Activated CD8-positive, alpha-beta T cell treated with anti-CD3 and anti-CD28 coated beads for 36 hours (primary cell): Measurements from ENCODE around the gene DNAAF8. TPM values are rescaled to one million over a fixed set of nuclear protein-coding genes. Genes with fewer than 3 reads are reported as not detected.

Experiments used
- ATAC-seq: fragments of 200-7000 bp; cut with Tn5 transposase; one replicate; pipeline ENCODE4 v1.10.0; 2021; ENCODE audit warnings: mild to moderate bottlenecking, moderate library complexity
- CTCF ChIA-PET: fragments of 350-600 bp; sonication (Branson Sonifier 250); formaldehyde crosslinking; loops from one replicate; lab custom pipeline; 2021; ENCODE audit warnings: antibody characterized with exemption; lab: Charles Lee
- POLR2A ChIA-PET: fragments of 350-600 bp; sonication (Branson Sonifier 250); formaldehyde crosslinking; loops from one replicate; lab custom pipeline; 2021; ENCODE audit warnings: antibody characterized with exemption; lab: Charles Lee
- DNase-seq: peaks from one replicate; pipeline ENCODE4 v3.0.0-alpha.2; 2020
- H3K27ac Mint-ChIP-seq: one replicate; pipeline ENCODE4 v1.8.0; 2021; ENCODE audit warnings: mild to moderate bottlenecking, mixed read lengths
- H3K27me3 Mint-ChIP-seq: one replicate; pipeline ENCODE4 v1.8.0; 2021; ENCODE audit warnings: mixed read lengths
- H3K36me3 Mint-ChIP-seq: one replicate; pipeline ENCODE4 v1.8.0; 2021; ENCODE audit warnings: low read depth, mixed read lengths
- H3K4me1 Mint-ChIP-seq: one replicate; pipeline ENCODE4 v1.8.0; 2021; ENCODE audit warnings: low read depth, mixed read lengths
- H3K4me3 Mint-ChIP-seq: one replicate; pipeline ENCODE4 v1.8.0; 2021; ENCODE audit warnings: mild to moderate bottlenecking, moderate library complexity, mixed read lengths
- H3K9me3 Mint-ChIP-seq: one replicate; pipeline ENCODE4 v1.8.0; 2021; ENCODE audit warnings: mixed read lengths
- intact Hi-C: fragments of 100-400 bp; cut with micrococcal nuclease; formaldehyde crosslinking; loops from one replicate; pipeline ENCODE4 v1.10.0; 2022
- total RNA-seq, 2 experiments: library from RNA; stranded (reverse); gene quantifications; one replicate each; pipeline ENCODE4 v1.2.3, GENCODE V29; 2021
- TF ChIP-seq, protein P1 (sequence below): fragments of 200-600 bp; IDR thresholded peaks from one replicate; pipeline ENCODE4 v1.8.0; 2022; ENCODE audit warnings: antibody characterized with exemption, mild to moderate bottlenecking

The DNAAF8 gene
- total RNA-seq, 2 experiments from 2014 or later: 0.18 to 0.38 TPM

DNA sequence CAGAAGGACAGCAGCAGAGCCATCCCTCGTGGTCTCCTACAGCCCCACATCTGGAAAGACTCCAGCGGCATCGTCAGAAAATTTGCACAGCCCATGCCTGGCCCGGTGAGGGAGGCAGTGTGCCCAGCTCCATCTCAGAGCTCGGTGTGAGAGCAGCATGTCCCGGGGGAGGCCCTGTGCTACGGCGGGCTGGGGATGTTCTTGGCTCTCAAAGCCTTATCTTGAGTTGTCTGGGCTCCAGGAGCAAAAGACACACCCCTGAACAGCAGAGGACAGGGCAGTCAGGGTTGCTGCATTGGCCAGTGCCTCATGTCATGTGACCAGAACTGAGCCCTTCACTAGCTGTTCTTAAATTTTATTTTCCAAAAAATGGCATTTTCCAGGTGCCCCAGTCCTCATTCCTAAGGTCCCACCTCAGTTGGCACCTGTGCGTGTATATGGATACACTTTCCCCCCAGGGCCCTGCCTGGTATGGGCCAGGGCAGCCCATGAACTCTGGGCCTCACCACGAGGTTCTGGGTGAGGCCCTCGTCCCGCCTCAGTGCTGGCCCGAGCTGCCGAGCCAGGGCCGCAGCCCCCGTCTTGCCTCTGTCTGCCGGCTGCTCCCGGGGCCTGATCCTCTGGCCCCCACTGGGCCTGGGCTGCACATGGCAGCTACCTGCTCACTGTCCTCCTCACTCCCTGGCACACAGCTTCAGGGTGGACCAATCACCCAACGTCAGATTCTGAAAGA is 38.0 kb upstream of the DNAAF8 start:
- no peak for ATAC-seq
- TF ChIP-seq, protein P1, sequence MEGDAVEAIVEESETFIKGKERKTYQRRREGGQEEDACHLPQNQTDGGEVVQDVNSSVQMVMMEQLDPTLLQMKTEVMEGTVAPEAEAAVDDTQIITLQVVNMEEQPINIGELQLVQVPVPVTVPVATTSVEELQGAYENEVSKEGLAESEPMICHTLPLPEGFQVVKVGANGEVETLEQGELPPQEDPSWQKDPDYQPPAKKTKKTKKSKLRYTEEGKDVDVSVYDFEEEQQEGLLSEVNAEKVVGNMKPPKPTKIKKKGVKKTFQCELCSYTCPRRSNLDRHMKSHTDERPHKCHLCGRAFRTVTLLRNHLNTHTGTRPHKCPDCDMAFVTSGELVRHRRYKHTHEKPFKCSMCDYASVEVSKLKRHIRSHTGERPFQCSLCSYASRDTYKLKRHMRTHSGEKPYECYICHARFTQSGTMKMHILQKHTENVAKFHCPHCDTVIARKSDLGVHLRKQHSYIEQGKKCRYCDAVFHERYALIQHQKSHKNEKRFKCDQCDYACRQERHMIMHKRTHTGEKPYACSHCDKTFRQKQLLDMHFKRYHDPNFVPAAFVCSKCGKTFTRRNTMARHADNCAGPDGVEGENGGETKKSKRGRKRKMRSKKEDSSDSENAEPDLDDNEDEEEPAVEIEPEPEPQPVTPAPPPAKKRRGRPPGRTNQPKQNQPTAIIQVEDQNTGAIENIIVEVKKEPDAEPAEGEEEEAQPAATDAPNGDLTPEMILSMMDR: no peak
- no peak for DNase-seq
- Mint-ChIP-seq H3K27ac (peak overlapping the region; percentile 55), H3K9me3 (no peaks in the 10 kb centered on the region), H3K4me3 (no peak overlapping the region), H3K4me1 (peaks cover 29% of the 10 kb centered on the region), H3K36me3 (peaks cover 12% of the 10 kb centered on the region), H3K27me3 (no peaks in the 10 kb centered on the region)
- ChIA-PET POLR2A (interaction anchor here (0.8 to 2.7 kb wide), 8 partner anchors 10 to 71 kb away, joined by 3 to 10 read pairs (median 3); partner anchors contain the start of genes ANKS3, DNAAF8 and MGRN1), CTCF (interaction anchor here (0.9 to 1.0 kb wide), 4 partner anchors 10 to 72 kb away, joined by 3 to 4 read pairs (median 3); partner anchors contain the start of genes DNAAF8 and MGRN1)
- intact Hi-C loops: no loop called here

DNA sequence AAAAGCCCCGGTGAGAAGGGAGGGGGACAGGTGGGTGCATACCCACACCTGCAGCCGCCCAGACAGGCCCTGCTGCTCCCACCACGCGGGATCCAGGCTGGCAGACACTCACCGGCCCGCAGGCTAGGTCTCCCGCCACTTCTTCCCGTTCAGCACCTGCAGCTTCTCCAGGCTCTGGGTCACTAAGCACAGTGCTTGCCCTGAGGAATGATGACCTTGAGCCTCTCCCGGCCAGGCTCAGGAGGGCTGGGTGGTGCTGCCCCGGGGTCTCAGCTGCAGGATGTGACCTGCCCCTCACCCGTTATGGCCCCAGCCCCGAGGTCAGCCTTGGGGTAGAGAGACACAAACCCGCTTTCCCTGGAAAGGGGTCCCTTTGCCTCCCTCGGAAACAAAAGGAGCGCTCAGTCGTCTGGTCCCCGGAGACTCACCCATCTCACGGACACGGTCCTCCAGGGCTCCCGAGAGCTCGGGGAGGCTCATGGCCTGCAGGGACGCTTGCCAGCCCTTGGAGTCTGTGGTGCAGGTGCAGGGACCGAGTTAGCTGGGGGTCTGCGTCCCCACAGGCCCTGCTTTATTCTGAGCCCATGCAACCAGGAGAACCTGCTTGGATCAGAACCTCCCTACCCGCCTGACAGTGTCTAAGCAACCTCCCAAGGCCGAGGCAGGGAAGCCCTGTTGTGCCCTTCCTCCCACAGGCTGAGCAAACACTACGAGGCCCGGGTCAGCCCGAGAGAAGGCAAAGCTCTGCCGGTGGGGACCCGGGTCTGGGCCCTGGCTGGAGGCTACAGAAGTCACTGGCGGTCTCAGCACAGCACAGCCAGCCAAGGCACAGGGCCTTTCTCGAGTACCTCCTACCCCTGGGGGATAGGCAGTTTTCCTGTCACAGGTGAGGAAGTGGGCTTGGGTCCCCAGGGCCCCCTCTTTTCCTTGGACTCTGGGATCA is 37.2 kb upstream of the DNAAF8 start:
- Mint-ChIP-seq H3K9me3 (no peaks in the 10 kb centered on the region), H3K4me1 (peaks cover 29% of the 10 kb centered on the region), H3K27ac (peak overlapping the region; percentile 55), H3K27me3 (no peaks in the 10 kb centered on the region), H3K36me3 (peaks cover 12% of the 10 kb centered on the region), H3K4me3 (no peak overlapping the region)
- no peak for DNase-seq
- intact Hi-C loops: no loop called here
- CTCF ChIA-PET: no interaction called here
- TF ChIP-seq, protein P1: no peak
- POLR2A ChIA-PET: interaction anchor here (0.5 to 1.5 kb wide), 3 partner anchors 10 to 72 kb away, joined by 3 to 5 read pairs (median 3); partner anchors contain the start of gene MGRN1
- no peak for ATAC-seq

DNA sequence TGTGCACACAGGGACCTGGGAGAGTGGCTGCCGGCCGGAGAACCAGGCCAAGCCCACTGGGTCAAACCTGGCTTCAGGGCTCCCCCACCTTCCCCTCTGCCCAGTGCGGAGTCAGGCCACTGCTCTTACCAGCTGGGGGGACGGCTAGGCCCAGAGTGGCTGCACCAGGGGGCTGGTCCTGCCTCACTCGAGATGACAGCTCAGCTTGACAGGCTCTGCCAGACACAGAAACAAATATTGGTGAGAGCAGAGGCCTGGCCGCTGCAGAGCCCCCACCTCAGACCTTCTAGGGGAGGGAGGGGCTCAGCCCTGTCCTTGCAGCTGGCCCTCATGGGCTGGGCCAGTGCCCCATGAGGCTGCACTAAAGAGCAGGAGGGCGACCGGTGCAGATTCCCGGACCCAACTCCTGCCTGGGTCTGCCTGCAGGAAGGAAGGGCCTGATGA is 36.5 kb upstream of the DNAAF8 start:
- no peaks in the 10 kb centered on the region for H3K27me3 Mint-ChIP-seq
- intact Hi-C loops: no loop called here
- H3K27ac Mint-ChIP-seq: no peak overlapping the region
- ChIA-PET POLR2A (interaction anchor here (0.5 to 1.5 kb wide), 2 partner anchors 37 to 73 kb away, joined by 3 to 5 read pairs; partner anchors contain the start of gene MGRN1), CTCF (no interaction called here)
- peaks cover 13% of the 10 kb centered on the region for H3K36me3 Mint-ChIP-seq
- no peak for ATAC-seq
- H3K4me3 Mint-ChIP-seq: no peak overlapping the region
- H3K4me1 Mint-ChIP-seq: peaks cover 23% of the 10 kb centered on the region
- DNase-seq: no peak
- H3K9me3 Mint-ChIP-seq: no peaks in the 10 kb centered on the region
- TF ChIP-seq, protein P1: no peak

DNA sequence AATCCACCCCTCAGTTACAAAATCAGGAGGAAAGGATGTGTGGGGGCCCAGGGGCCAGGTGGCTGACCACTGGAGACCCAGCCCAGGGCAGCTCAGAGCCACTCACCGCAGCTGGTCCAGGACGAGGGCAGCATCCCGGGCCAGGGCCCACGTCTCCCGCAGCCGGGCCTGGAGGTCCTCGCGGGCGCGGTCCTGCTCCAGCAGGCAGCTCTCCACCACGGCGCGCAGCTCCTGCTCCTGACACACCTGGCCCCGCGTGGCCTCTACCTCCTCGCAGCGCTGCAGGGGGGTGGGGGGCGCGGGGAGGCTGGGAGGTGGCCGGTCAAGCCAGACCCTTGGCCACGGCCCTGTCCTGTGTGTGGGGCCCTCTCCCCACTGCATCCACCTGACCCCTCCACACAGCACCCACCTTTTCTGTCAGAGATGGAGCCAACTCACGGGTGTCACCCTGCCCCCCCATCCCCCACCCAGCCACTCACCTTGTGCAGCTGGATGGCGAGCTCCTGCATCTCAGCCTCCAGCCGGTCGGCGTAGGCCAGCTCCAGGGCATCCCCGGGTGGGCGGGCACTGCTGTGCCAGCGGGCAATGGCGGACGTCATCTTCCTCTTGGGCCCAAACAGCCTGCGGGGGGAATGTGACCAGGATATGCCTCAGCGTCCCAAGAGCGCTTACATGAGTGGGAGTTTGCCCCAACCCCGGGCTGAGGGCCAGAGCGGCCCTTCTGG is 35.9 kb upstream of the DNAAF8 start:
- H3K27me3 Mint-ChIP-seq: no peaks in the 10 kb centered on the region
- intact Hi-C loops: no loop called here
- peaks cover 13% of the 10 kb centered on the region for H3K36me3 Mint-ChIP-seq
- CTCF ChIA-PET: no interaction called here
- peaks cover 23% of the 10 kb centered on the region for H3K4me1 Mint-ChIP-seq
- DNase-seq (no peak), ATAC-seq (no peak)
- no peaks in the 10 kb centered on the region for H3K9me3 Mint-ChIP-seq
- H3K27ac Mint-ChIP-seq: no peak overlapping the region
- TF ChIP-seq, protein P1: no peak
- H3K4me3 Mint-ChIP-seq: no peak overlapping the region
- POLR2A ChIA-PET: no interaction called here
